K562 (cell line): ENCODE data around the gene LRRIQ4.

Experiments
- ASH1L ChIP-seq: fragments of 450-650 bp; IDR thresholded peaks from 2 replicates; pipeline ENCODE4 v1.6.1; 2018; ENCODE audit warnings: borderline replicate concordance, mild to moderate bottlenecking, low read depth; ENCODE audit not compliant: partially characterized antibody
- DPF2 ChIP-seq: fragments of 450-650 bp; IDR thresholded peaks from 2 replicates; pipeline ENCODE4 v1.6.1; 2016
- FOXA3 ChIP-seq, 2 experiments: fragments of 450-650 bp in 1 of 2; sonication (generic) in 1 of 2; formaldehyde crosslinking; IDR thresholded peaks in 1 of 2; conservative IDR thresholded peaks in 1 of 2; 2 replicates each; pipeline versions ENCODE4 v1.4.0 to v1.8.0; 2020 to 2022; ENCODE audit warnings: mild to moderate bottlenecking in 2 of 2, missing genetic modification reagents in 1 of 2
- POLR2A ChIP-seq: fragments of 450-650 bp; conservative IDR thresholded peaks from 2 replicates; pipeline ENCODE4 v1.6.1; 2016
- SP2 ChIP-seq: IDR thresholded peaks from 2 replicates; pipeline ENCODE4 v1.6.1; 2011; ENCODE audit warnings: mild to moderate bottlenecking, low read depth, low read length, moderate library complexity; ENCODE audit not compliant: poor library complexity, severe bottlenecking; ENCODE audit errors: extremely low read depth
- TF ChIP-seq, protein P1 (sequence below): fragments of 450-650 bp; IDR thresholded peaks from 2 replicates; pipeline ENCODE4 v1.6.1; 2017; ENCODE audit warnings: mild to moderate bottlenecking, moderate library complexity

DNA sequence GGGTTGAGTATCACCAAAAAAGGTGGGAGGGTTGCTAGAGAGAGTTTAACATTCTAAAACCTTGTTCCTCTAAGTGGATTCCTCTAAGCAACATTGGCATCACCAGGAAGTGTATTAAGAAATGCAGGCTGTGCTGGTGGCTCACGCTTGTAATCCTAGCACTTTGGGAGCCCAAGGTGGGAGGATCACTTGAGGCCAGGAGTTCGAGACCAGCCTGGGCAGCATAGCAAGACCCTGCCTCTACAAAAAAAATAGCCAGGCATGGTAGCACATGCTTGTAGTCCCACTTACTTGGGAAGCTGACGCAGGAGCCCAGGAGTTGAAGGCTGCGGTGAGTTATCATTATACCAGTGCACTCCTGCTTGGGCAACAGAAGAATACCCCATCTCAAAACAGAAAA lies 34.8 kb upstream of the LRRIQ4 start:
- TF ChIP-seq POLR2A (no peak), FOXA3 (CRISPR knock-in tag; conservative IDR thresholded peaks at IDR 0.05 in 1 of 2, IDR thresholded peaks at IDR 0.05 in 1 of 2) (no peak), ASH1L (no peak), DPF2 (no peak), SP2 (no peak)
- TF ChIP-seq, protein P1, sequence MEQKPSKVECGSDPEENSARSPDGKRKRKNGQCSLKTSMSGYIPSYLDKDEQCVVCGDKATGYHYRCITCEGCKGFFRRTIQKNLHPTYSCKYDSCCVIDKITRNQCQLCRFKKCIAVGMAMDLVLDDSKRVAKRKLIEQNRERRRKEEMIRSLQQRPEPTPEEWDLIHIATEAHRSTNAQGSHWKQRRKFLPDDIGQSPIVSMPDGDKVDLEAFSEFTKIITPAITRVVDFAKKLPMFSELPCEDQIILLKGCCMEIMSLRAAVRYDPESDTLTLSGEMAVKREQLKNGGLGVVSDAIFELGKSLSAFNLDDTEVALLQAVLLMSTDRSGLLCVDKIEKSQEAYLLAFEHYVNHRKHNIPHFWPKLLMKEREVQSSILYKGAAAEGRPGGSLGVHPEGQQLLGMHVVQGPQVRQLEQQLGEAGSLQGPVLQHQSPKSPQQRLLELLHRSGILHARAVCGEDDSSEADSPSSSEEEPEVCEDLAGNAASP, result no peak
